Activated CD8-positive, alpha-beta T cell treated with anti-CD3 and anti-CD28 coated beads for 36 hours (primary cell): ENCODE data around the gene ASMTL. TPM values are rescaled to one million over a fixed set of nuclear protein-coding genes. Genes with fewer than 3 reads are reported as not detected.

Experiments used
- ATAC-seq: fragments of 200-7000 bp; cut with Tn5 transposase; one replicate; pipeline ENCODE4 v1.10.0; 2021; ENCODE audit warnings: mild to moderate bottlenecking, moderate library complexity
- CTCF ChIA-PET: fragments of 350-600 bp; sonication (Branson Sonifier 250); formaldehyde crosslinking; loops from one replicate; lab custom pipeline; 2021; ENCODE audit warnings: antibody characterized with exemption; lab: Charles Lee
- POLR2A ChIA-PET: fragments of 350-600 bp; sonication (Branson Sonifier 250); formaldehyde crosslinking; loops from one replicate; lab custom pipeline; 2021; ENCODE audit warnings: antibody characterized with exemption; lab: Charles Lee
- DNase-seq: peaks from one replicate; pipeline ENCODE4 v3.0.0-alpha.2; 2020
- H3K27ac Mint-ChIP-seq: one replicate; pipeline ENCODE4 v1.8.0; 2021; ENCODE audit warnings: mild to moderate bottlenecking, mixed read lengths
- H3K27me3 Mint-ChIP-seq: one replicate; pipeline ENCODE4 v1.8.0; 2021; ENCODE audit warnings: mixed read lengths
- H3K36me3 Mint-ChIP-seq: one replicate; pipeline ENCODE4 v1.8.0; 2021; ENCODE audit warnings: low read depth, mixed read lengths
- H3K4me1 Mint-ChIP-seq: one replicate; pipeline ENCODE4 v1.8.0; 2021; ENCODE audit warnings: low read depth, mixed read lengths
- H3K4me3 Mint-ChIP-seq: one replicate; pipeline ENCODE4 v1.8.0; 2021; ENCODE audit warnings: mild to moderate bottlenecking, moderate library complexity, mixed read lengths
- H3K9me3 Mint-ChIP-seq: one replicate; pipeline ENCODE4 v1.8.0; 2021; ENCODE audit warnings: mixed read lengths
- CTCF ChIP-seq: fragments of 200-600 bp; IDR thresholded peaks from one replicate; pipeline ENCODE4 v1.8.0; 2022; ENCODE audit warnings: antibody characterized with exemption, mild to moderate bottlenecking
- intact Hi-C: fragments of 100-400 bp; cut with micrococcal nuclease; formaldehyde crosslinking; loops from one replicate; pipeline ENCODE4 v1.10.0; 2022
- total RNA-seq, 2 experiments: library from RNA; stranded (reverse); gene quantifications; one replicate each; pipeline ENCODE4 v1.2.3, GENCODE V29; 2021

ASMTL gene
- total RNA-seq, 2 experiments from 2014 or later = 55.8 to 57.2 TPM

GRCh38 chrX:1417921-1418771 lies 34.6 kb downstream of the ASMTL start:
- no peak overlapping the region for H3K4me3 Mint-ChIP-seq
- DNase-seq (no peak), ATAC-seq (no peak)
- ChIA-PET POLR2A (no interaction called here), CTCF (no interaction called here)
- no peaks in the 10 kb centered on the region for H3K4me1 Mint-ChIP-seq
- TF ChIP-seq CTCF = no peak
- intact Hi-C loops = no loop called here
- H3K27me3 Mint-ChIP-seq = no peaks in the 10 kb centered on the region
- no peak overlapping the region for H3K27ac Mint-ChIP-seq
- H3K36me3 Mint-ChIP-seq = peaks cover 52% of the 10 kb centered on the region
- peaks cover 9% of the 10 kb centered on the region for H3K9me3 Mint-ChIP-seq

GRCh38 chrX:1416965-1417760 lies 35.5 kb downstream of the ASMTL start:
- ATAC-seq = no peak
- peaks cover 54% of the 10 kb centered on the region for H3K36me3 Mint-ChIP-seq
- no peak for TF ChIP-seq CTCF
- no peak overlapping the region for H3K4me3 Mint-ChIP-seq
- ChIA-PET CTCF (no interaction called here), POLR2A (no interaction called here)
- intact Hi-C loops = no loop called here
- peaks cover 12% of the 10 kb centered on the region for H3K9me3 Mint-ChIP-seq
- no peak overlapping the region for H3K27ac Mint-ChIP-seq
- no peak for DNase-seq
- no peaks in the 10 kb centered on the region for H3K4me1 Mint-ChIP-seq
- H3K27me3 Mint-ChIP-seq = no peaks in the 10 kb centered on the region

GRCh38 chrX:1416327-1416784 lies 36.4 kb downstream of the ASMTL start:
- CTCF ChIA-PET = no interaction called here
- intact Hi-C loops = no loop called here
- no peak for DNase-seq

GRCh38 chrX:1412551-1413161 lies 40.1 kb downstream of the ASMTL start:
- no peak for TF ChIP-seq CTCF
- DNase-seq = no peak
- H3K27me3 Mint-ChIP-seq = no peaks in the 10 kb centered on the region
- H3K9me3 Mint-ChIP-seq = peaks cover 3% of the 10 kb centered on the region
- ChIA-PET CTCF (no interaction called here), POLR2A (no interaction called here)
- no peak overlapping the region for H3K4me3 Mint-ChIP-seq
- peaks cover 38% of the 10 kb centered on the region for H3K36me3 Mint-ChIP-seq
- no peak overlapping the region for H3K27ac Mint-ChIP-seq
- intact Hi-C loops = no loop called here
- no peaks in the 10 kb centered on the region for H3K4me1 Mint-ChIP-seq
- ATAC-seq = no peak

More at GRCh38 chrX:1416327-1416784, 36.4 kb downstream of the ASMTL start:
- Mint-ChIP-seq H3K27ac (no peak overlapping the region), H3K9me3 (peaks cover 5% of the 10 kb centered on the region), H3K36me3 (peaks cover 52% of the 10 kb centered on the region), H3K4me1 (no peaks in the 10 kb centered on the region), H3K27me3 (no peaks in the 10 kb centered on the region), H3K4me3 (no peak overlapping the region)
- no peak for TF ChIP-seq CTCF
- no peak for ATAC-seq
- POLR2A ChIA-PET = no interaction called here
